GM23338 (cell line): ENCODE measurements around the gene MAGI1. TPM values are rescaled to one million over a fixed set of nuclear protein-coding genes. Genes with fewer than 3 reads are reported as not detected.

Experiments
- ATAC-seq: fragments of 200-7000 bp; cut with Tn5 transposase; 3 replicates; pipeline ENCODE4 v1.9.1; 2020
- DNase-seq: peaks from one replicate; pipeline ENCODE4 v3.0.0-alpha.2; 2015; ENCODE audit warnings: low spot score
- H2AFZ ChIP-seq: fragments of 200-600 bp; sonication (generic); 2 replicates; pipeline ENCODE4 v1.8.0; 2016; ENCODE audit warnings: antibody characterized with exemption, mild to moderate bottlenecking, moderate library complexity
- H3F3A ChIP-seq: fragments of 200-600 bp; sonication (generic); replicated peaks from 2 replicates; pipeline ENCODE4 v1.8.0; 2017; ENCODE audit warnings: antibody characterized with exemption, mixed run types, low read depth
- H3K27ac ChIP-seq: fragments of 200-600 bp; sonication (generic); 2 replicates; pipeline ENCODE4 v1.6.1; 2016; ENCODE audit warnings: low read depth
- H3K27me3 ChIP-seq: fragments of 200-600 bp; sonication (generic); 2 replicates; pipeline ENCODE4 v1.8.0; 2016; ENCODE audit warnings: mild to moderate bottlenecking, mixed run types, moderate library complexity; ENCODE audit not compliant: insufficient read depth
- H3K36me3 ChIP-seq: fragments of 200-600 bp; sonication (generic); 2 replicates; pipeline ENCODE4 v1.8.0; 2016; ENCODE audit warnings: mild to moderate bottlenecking; ENCODE audit not compliant: insufficient read depth
- H3K4me1 ChIP-seq: fragments of 200-600 bp; sonication (generic); 2 replicates; pipeline ENCODE4 v1.8.0; 2016; ENCODE audit warnings: mild to moderate bottlenecking, moderate library complexity; ENCODE audit not compliant: insufficient read depth
- H3K4me2 ChIP-seq: fragments of 200-600 bp; sonication (generic); 2 replicates; pipeline ENCODE4 v1.7.1; 2017; ENCODE audit warnings: mixed run types
- H3K4me3 ChIP-seq: fragments of 200-600 bp; sonication (generic); 2 replicates; pipeline ENCODE4 v1.6.1; 2016; ENCODE audit warnings: mixed run types
- H3K79me2 ChIP-seq: fragments of 200-600 bp; sonication (generic); replicated peaks from 2 replicates; pipeline ENCODE4 v1.8.0; 2017; ENCODE audit warnings: mild to moderate bottlenecking; ENCODE audit not compliant: insufficient read depth
- H3K9me2 ChIP-seq: fragments of 200-600 bp; sonication (generic); 2 replicates; pipeline ENCODE4 v1.8.0; 2017; ENCODE audit not compliant: insufficient read depth
- H4K20me1 ChIP-seq: fragments of 200-600 bp; sonication (generic); replicated peaks from 2 replicates; pipeline ENCODE4 v1.8.0; 2017; ENCODE audit warnings: mild to moderate bottlenecking; ENCODE audit not compliant: insufficient read depth
- H3K27ac Mint-ChIP-seq: 2 replicates; pipeline ENCODE4 v1.8.0; 2020; ENCODE audit warnings: inconsistent platforms, mild to moderate bottlenecking, moderate library complexity, mixed read lengths
- H3K27me3 Mint-ChIP-seq: 3 replicates; pipeline ENCODE4 v1.8.0; 2022; ENCODE audit warnings: low read depth, mild to moderate bottlenecking, moderate library complexity, mixed read lengths, inconsistent platforms; ENCODE audit not compliant: insufficient read depth, poor library complexity
- H3K36me3 Mint-ChIP-seq: 3 replicates; pipeline ENCODE4 v1.8.0; 2021; ENCODE audit warnings: low read depth, mild to moderate bottlenecking, inconsistent platforms, moderate library complexity, mixed read lengths
- H3K4me1 Mint-ChIP-seq: 3 replicates; pipeline ENCODE4 v1.8.0; 2020; ENCODE audit warnings: mild to moderate bottlenecking, inconsistent platforms, mixed read lengths
- H3K4me3 Mint-ChIP-seq: 3 replicates; pipeline ENCODE4 v1.8.0; 2021; ENCODE audit warnings: moderate library complexity, mild to moderate bottlenecking, inconsistent platforms, mixed read lengths
- H3K9me3 Mint-ChIP-seq: 3 replicates; pipeline ENCODE4 v1.8.0; 2020; ENCODE audit warnings: moderate library complexity, mild to moderate bottlenecking, inconsistent platforms, mixed read lengths
- CTCF ChIP-seq, 2 experiments: fragments of 200-600 bp in 1 of 2; sonication (generic) in 1 of 2; conservative IDR thresholded peaks; 2 replicates each; pipeline versions ENCODE4 v1.5.1 to v1.6.1; 2016 to 2017; ENCODE audit warnings: antibody characterized with exemption in 2 of 2, low read depth in 2 of 2, mild to moderate bottlenecking in 2 of 2, moderate library complexity in 1 of 2
- ETS1 ChIP-seq: IDR thresholded peaks from 2 replicates; pipeline ENCODE4 v1.6.1; 2016; ENCODE audit warnings: antibody characterized with exemption
- EZH2 ChIP-seq: fragments of 200-600 bp; sonication (generic); IDR thresholded peaks from one replicate; pipeline ENCODE4 v1.8.0; 2017; ENCODE audit warnings: antibody characterized with exemption, mild to moderate bottlenecking, low read depth; ENCODE audit not compliant: unreplicated experiment
- EZH2phosphoT487 ChIP-seq: fragments of 200-600 bp; sonication (generic); IDR thresholded peaks from one replicate; pipeline ENCODE4 v1.8.1; 2018; ENCODE audit warnings: antibody characterized with exemption; ENCODE audit not compliant: unreplicated experiment
- JUNB ChIP-seq: IDR thresholded peaks from one replicate; pipeline ENCODE4 v1.6.1; 2016; ENCODE audit warnings: antibody characterized with exemption; ENCODE audit not compliant: unreplicated experiment
- NANOG ChIP-seq: IDR thresholded peaks from 2 replicates; pipeline ENCODE4 v1.6.1; 2016; ENCODE audit warnings: antibody characterized with exemption, borderline replicate concordance
- POLR2AphosphoS5 ChIP-seq: IDR thresholded peaks from 2 replicates; pipeline ENCODE4 v1.6.1; 2016; ENCODE audit warnings: antibody characterized with exemption, low read depth
- REST ChIP-seq: IDR thresholded peaks from one replicate; pipeline ENCODE4 v1.6.1; 2018; ENCODE audit warnings: antibody characterized with exemption; ENCODE audit not compliant: unreplicated experiment
- STAT1 ChIP-seq: IDR thresholded peaks from one replicate; pipeline ENCODE4 v1.6.1; 2016; ENCODE audit warnings: antibody characterized with exemption; ENCODE audit not compliant: unreplicated experiment
- ZNF114 ChIP-seq: fragments of 250-450 bp; sonication (Bioruptor Pico); IDR thresholded peaks from 2 replicates; pipeline ENCODE4 v1.5.0; 2020; ENCODE audit warnings: mild to moderate bottlenecking, moderate library complexity
- ZNF331 ChIP-seq: fragments of 250-450 bp; sonication (Bioruptor Pico); IDR thresholded peaks from 2 replicates; pipeline ENCODE4 v1.5.0; 2020; ENCODE audit warnings: low read depth, mild to moderate bottlenecking, moderate library complexity
- polyA plus RNA-seq: library from polyadenylated mRNA; unstranded; fragments of >200 nt; fragmentation: Nextera tagmentation; extraction: Ambion mirVana; gene quantifications from 2 replicates; pipeline ENCODE4 v1.2.1, GENCODE V29; 2016
- total RNA-seq: library from RNA; depleted of rRNA; stranded (reverse); fragments of >200 nt; shearing (Covaris generic); gene quantifications from 2 replicates; pipeline ENCODE4 v1.2.3, GENCODE V29; 2014

MAGI1 gene
- total and polyA plus RNA-seq, 2 experiments from 2014 or later = 27.4 to 71.2 TPM

GRCh38 chr3:65362688-65363087 lies 676.0 kb downstream of the MAGI1 start (continued):
- TF ChIP-seq CTCF (conservative IDR thresholded peaks at IDR 0.05; ENCODE audit: low read depth in 2 of 2) (no peak), STAT1 (no peak), ZNF331 (CRISPR knock-in tag) (no peak), ZNF114 (CRISPR knock-in tag) (no peak), NANOG (no peak), EZH2 (no peak), POLR2AphosphoS5 (no peak)

GRCh38 chr3:65361448-65361847 lies 677.3 kb downstream of the MAGI1 start:
- Histone ChIP-seq H2AFZ (no peak overlapping the region), H3K36me3 (peaks cover 19% of the 10 kb centered on the region), H3K4me3 (no peak overlapping the region), H3K4me1 (no peaks in the 10 kb centered on the region), H3K9me2 (no peaks in the 10 kb centered on the region), H3K79me2 (no peaks in the 10 kb centered on the region), H3K27ac (no peak overlapping the region), H3K4me2 (no peak overlapping the region), H3F3A (0 out of 2 replicates have a peak, but pooled peaks cover 5% of the 10 kb centered on the region), H3K27me3 (no peaks in the 10 kb centered on the region), H4K20me1 (peaks cover 3% of the 10 kb centered on the region; the same call in 1 of the 2 replicates)
- H3K9me3 Mint-ChIP-seq = no peaks in the 10 kb centered on the region
- peaks cover 9% of the 10 kb centered on the region for H3K27me3 Mint-ChIP-seq
- no peak for TF ChIP-seq ETS1
- no peak for TF ChIP-seq STAT1
- TF ChIP-seq JUNB = no peak
- no peak for TF ChIP-seq EZH2
- TF ChIP-seq REST = no peak
- TF ChIP-seq CTCF (conservative IDR thresholded peaks at IDR 0.05; ENCODE audit: low read depth in 2 of 2) = no peak
- TF ChIP-seq POLR2AphosphoS5 = no peak
- no peak for TF ChIP-seq EZH2phosphoT487
- peaks cover 41% of the 10 kb centered on the region for H3K36me3 Mint-ChIP-seq
- peaks cover 7% of the 10 kb centered on the region for H3K4me1 Mint-ChIP-seq
- no peak overlapping the region for H3K27ac Mint-ChIP-seq
- H3K4me3 Mint-ChIP-seq = no peak overlapping the region
- DNase-seq (no peak), ATAC-seq (no peak)
